HG02678 (cell line): ENCODE measurements around the gene ACP2.
"Not testable (repeated sequence)": the region's sequence is repeated elsewhere in the genome, so short reads cannot be mapped to it uniquely, and the experiment has no call there.

ENCODE experiments used
- ATAC-seq: cut with Tn5 transposase; IDR thresholded peaks from one replicate; pipeline ENCODE4 v1.9.1; 2021; ENCODE audit warnings: mild to moderate bottlenecking, moderate library complexity; ENCODE audit not compliant: unreplicated experiment

ACP2 gene

DNA sequence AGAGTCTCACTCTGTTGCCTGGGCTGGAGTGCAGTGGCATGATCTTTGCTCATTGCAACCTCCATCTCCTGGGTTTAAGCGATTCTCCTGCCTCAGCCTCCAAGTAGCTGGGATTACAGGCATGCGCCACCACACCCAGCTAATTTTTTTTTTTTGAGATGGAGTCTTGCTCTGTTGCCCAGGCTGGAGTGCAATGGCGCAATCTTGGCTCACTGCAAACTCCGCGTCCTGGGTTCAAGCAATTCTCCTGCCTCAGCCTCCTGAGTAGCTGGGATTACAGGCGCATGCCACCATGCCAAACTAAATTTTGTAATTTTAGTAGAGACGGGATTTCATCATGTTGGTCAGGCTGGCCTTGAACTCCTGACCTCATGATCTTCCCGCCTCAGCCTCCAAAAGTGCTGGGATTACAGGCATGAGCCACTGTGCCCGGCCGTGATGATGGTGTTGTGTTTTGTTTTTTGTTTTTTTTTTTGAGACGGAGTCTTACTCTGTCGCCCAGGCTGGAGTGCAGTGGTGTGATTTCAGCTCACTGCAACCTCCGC, 40.5 kb downstream of the ACP2 start:
- ATAC-seq: not testable (repeated sequence)

DNA sequence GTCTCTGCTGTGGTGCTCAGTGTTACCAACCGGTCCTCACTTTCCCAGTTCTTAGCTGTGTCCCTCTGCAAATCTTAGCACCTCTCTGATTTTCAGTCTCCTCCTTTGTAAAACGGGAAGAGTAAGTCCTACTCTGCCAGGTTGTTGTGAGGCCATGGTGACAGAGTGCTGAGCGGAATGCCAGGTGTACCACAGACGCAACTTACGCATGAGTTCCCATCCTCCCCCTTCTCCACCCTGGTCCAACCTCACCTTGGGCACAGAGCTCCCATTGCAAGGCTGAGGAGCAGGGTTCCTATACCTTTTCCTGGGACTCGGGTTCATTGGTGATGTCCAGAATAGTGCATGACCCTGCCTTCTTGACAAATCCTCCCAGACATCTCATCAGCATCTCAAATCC, 41.2 kb downstream of the ACP2 start:
- ATAC-seq: no peak

DNA sequence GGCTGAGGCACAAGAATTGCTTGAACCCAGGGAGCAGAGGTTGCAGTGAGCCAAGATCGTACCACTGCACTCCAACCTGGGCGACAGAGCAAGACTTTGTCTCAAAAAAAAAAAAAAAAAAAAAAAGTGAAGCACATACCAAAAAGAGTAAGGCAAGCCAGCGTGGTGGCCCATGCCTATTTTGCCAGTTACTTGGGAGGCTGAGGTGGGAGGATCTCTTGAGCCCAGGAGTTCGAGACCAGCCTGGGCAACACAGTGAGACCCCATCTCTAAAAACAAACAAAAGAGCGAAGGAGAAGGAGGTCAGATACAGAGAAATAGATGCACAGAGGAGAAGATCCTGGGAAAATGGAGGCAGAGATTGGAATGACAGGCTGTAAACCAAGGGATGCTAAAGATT, 42.0 kb downstream of the ACP2 start:
- ATAC-seq: not testable (repeated sequence)

DNA sequence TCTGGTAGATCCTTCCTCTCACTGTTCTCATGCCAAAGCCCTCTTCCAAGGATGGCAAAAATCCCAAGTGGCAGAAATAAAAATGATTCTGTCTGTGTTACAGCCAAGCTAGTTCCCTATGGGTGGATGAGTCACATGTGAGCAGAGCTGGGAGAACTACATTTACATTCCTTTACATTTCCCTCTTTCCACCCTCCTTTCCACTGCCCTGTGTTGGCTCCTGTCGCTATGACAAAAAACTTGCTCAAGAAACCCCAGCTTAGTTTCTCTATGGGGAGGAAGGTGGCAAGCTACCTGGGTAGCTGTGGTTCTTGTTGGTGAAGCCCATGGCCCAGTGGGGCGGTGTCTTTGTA, 44.0 kb downstream of the ACP2 start:
- ATAC-seq: no peak

DNA sequence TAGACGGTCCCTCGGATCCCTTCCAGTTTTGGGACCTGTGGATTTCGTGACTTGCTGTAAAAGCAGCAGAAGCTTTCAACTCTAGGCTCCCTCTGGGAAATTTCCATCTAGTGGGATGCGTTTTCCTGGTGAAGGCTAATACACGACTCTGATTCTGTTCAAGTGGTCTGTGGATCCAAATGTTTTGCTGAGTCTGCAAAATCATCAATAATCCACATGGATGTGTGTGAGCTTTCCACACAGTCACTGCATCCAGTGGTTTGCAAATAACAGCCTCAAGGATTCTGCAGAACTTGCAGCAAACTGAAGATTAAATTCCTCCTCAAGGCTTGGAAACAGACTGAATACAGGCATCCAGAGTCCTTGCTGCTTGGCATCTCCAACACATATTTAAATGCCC, 46.0 kb downstream of the ACP2 start:
- no peak for ATAC-seq

DNA sequence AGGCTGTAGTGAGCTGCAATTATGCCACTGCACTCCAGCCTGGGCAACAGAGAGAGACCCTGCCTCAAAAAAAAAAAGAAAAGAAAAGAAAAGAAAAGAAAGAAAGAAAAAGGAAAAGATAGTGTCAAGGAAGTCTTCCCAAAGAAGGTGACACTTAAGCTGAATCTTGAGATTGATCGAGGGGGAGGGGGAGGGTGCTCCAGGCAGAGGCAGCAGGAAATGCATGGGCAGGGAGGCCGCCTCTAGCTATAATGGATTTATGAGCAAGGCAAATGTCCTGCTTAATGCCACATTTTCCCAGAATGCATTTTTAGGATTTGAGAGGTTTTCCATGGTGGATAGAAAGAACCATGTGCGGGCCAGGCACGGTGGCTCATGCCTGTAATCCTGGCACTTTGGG, 47.6 kb downstream of the ACP2 start:
- no peak for ATAC-seq

DNA sequence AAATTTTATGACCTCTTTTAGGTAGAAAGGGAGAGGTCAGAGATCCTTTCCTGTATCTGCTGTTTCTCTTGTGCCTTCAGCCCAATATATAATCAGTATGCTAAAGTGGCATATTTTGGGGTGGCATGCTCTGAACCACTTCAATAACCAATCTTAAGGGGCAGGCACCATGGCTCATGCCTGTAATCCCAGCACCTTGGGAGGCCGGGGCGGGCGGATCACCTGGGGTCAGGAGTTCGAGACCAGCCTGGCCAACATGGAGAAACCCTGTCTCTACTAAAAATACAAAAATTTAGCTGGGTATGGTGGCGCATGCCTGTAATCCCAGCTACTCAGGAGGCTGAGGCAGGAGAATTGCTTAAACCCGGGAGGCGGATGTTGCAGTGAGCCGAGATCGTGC, 50.5 kb downstream of the ACP2 start:
- not testable (repeated sequence) for ATAC-seq

DNA sequence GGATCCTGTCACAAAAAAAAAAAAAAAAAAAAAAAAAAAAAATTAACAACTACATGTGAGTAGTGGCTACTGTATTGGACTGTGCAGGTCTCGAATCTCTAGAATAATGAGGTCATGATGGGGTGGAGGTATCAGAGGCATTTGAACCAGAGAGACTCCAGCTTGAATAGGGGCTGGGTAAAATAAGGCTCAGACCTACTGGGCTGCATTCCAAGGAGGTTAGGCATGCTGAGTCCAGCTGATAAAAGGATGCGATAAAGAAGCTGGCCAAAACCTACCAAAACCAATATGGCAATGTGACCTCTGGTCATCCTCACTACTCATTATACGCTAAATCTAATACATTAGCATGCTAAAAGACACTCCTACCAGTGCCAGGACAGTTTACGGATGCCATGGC, 56.5 kb downstream of the ACP2 start:
- ATAC-seq: no peak

DNA sequence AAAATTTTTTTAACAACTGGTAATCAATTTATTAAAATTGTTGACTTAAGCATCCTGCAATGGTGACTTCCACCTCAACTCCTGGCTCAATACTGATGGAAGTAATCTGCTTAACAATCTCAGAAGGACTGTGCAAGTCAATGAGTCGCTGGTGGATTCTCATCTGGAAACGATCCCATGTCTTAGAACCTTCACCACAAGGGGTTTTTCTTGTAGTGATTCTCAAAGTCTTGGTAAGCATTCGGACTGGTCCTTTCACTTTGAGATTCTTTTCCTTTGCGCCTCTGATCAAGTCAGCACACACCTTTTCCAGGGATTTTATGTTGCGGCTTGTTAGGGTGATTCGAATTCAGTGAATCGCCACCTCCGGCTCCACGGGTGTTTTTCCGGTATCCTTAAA, 57.5 kb downstream of the ACP2 start:
- ATAC-seq: not testable (repeated sequence)
